Memory B cell (primary cell): ENCODE results near the gene SLC25A31.

Experiments used
- ATAC-seq: fragments of 150-1000 bp; cut with Tn5 transposase; 2 replicates; pipeline ENCODE4 v1.10.0; 2021; ENCODE audit warnings: low read depth, mild to moderate bottlenecking, moderate library complexity
- DNase-seq, 2 donors: peaks; one replicate each; pipeline ENCODE4 v3.0.0; 2022; ENCODE audit warnings: low spot score in 2 of 2
- H3K27ac Mint-ChIP-seq: one replicate; pipeline ENCODE4 v1.8.0; 2022; ENCODE audit warnings: mild to moderate bottlenecking, moderate library complexity, mixed read lengths
- H3K27me3 Mint-ChIP-seq: one replicate; pipeline ENCODE4 v1.8.0; 2022; ENCODE audit warnings: mixed read lengths
- H3K36me3 Mint-ChIP-seq: one replicate; pipeline ENCODE4 v1.8.0; 2022; ENCODE audit warnings: mild to moderate bottlenecking, mixed read lengths
- H3K4me1 Mint-ChIP-seq: one replicate; pipeline ENCODE4 v1.8.0; 2022; ENCODE audit warnings: mixed read lengths
- H3K4me3 Mint-ChIP-seq: one replicate; pipeline ENCODE4 v1.8.0; 2022; ENCODE audit warnings: mild to moderate bottlenecking, moderate library complexity, mixed read lengths
- H3K9me3 Mint-ChIP-seq: one replicate; pipeline ENCODE4 v1.8.0; 2022; ENCODE audit warnings: mixed read lengths

The SLC25A31 gene

GRCh38 chr4:127756906-127757305, 26.7 kb downstream of the SLC25A31 start:
- peaks cover 3% of the 10 kb centered on the region for H3K27me3 Mint-ChIP-seq
- DNase-seq (no peak), ATAC-seq (no peak)
- no peaks in the 10 kb centered on the region for H3K4me1 Mint-ChIP-seq
- H3K27ac Mint-ChIP-seq = no peak overlapping the region
- H3K4me3 Mint-ChIP-seq = no peak overlapping the region
- H3K9me3 Mint-ChIP-seq = peaks cover 13% of the 10 kb centered on the region
- H3K36me3 Mint-ChIP-seq = no peaks in the 10 kb centered on the region

- Mint-ChIP-seq H3K9me3 (peaks cover 10% of the 10 kb centered on the region), H3K4me3 (no peak overlapping the region), H3K27ac (no peak overlapping the region), H3K27me3 (peaks cover 2% of the 10 kb centered on the region), H3K36me3 (no peaks in the 10 kb centered on the region), H3K4me1 (no peaks in the 10 kb centered on the region)
- DNase-seq (no peak), ATAC-seq (no peak)
Observed at GRCh38 chr4:127759228-127759820, 29.1 kb downstream of the SLC25A31 start.

GRCh38 chr4:127759893-127760292, 29.7 kb downstream of the SLC25A31 start:
- Mint-ChIP-seq H3K9me3 (peaks cover 10% of the 10 kb centered on the region), H3K27ac (no peak overlapping the region), H3K27me3 (peaks cover 2% of the 10 kb centered on the region), H3K36me3 (no peaks in the 10 kb centered on the region), H3K4me1 (no peaks in the 10 kb centered on the region), H3K4me3 (no peak overlapping the region)
- DNase-seq (no peak), ATAC-seq (no peak)

GRCh38 chr4:127771535-127772275, 41.5 kb downstream of the SLC25A31 start:
- DNase-seq (no peak), ATAC-seq (no peak)
- H3K27me3 Mint-ChIP-seq = peaks cover 8% of the 10 kb centered on the region
- no peak overlapping the region for H3K27ac Mint-ChIP-seq
- H3K36me3 Mint-ChIP-seq = no peaks in the 10 kb centered on the region
- no peaks in the 10 kb centered on the region for H3K9me3 Mint-ChIP-seq
- H3K4me3 Mint-ChIP-seq = no peak overlapping the region
- no peaks in the 10 kb centered on the region for H3K4me1 Mint-ChIP-seq

- DNase-seq (no peak), ATAC-seq (no peak)
- Mint-ChIP-seq H3K27ac (no peak overlapping the region), H3K9me3 (no peaks in the 10 kb centered on the region), H3K36me3 (no peaks in the 10 kb centered on the region), H3K4me3 (no peak overlapping the region), H3K4me1 (no peaks in the 10 kb centered on the region), H3K27me3 (peaks cover 8% of the 10 kb centered on the region)
Observed at GRCh38 chr4:127772769-127773671, 42.8 kb downstream of the SLC25A31 start.

GRCh38 chr4:127775843-127776242, 45.6 kb downstream of the SLC25A31 start:
- H3K27me3 Mint-ChIP-seq = peaks cover 12% of the 10 kb centered on the region
- H3K27ac Mint-ChIP-seq = no peak overlapping the region
- H3K4me1 Mint-ChIP-seq = no peaks in the 10 kb centered on the region
- H3K4me3 Mint-ChIP-seq = no peak overlapping the region
- H3K36me3 Mint-ChIP-seq = no peaks in the 10 kb centered on the region
- DNase-seq = no peak
- no peaks in the 10 kb centered on the region for H3K9me3 Mint-ChIP-seq
- no peak for ATAC-seq

- DNase-seq (no peak), ATAC-seq (no peak)
- peaks cover 5% of the 10 kb centered on the region for H3K4me1 Mint-ChIP-seq
- peaks cover 2% of the 10 kb centered on the region for H3K36me3 Mint-ChIP-seq
- H3K27me3 Mint-ChIP-seq = peaks cover 14% of the 10 kb centered on the region
- no peak overlapping the region for H3K27ac Mint-ChIP-seq
- no peak overlapping the region for H3K4me3 Mint-ChIP-seq
- H3K9me3 Mint-ChIP-seq = no peaks in the 10 kb centered on the region
Observed at GRCh38 chr4:127776620-127777019, 46.4 kb downstream of the SLC25A31 start.

- no peaks in the 10 kb centered on the region for H3K9me3 Mint-ChIP-seq
- H3K4me1 Mint-ChIP-seq = peaks cover 7% of the 10 kb centered on the region
- ATAC-seq (no peak), DNase-seq (no peak)
- no peak overlapping the region for H3K4me3 Mint-ChIP-seq
- H3K36me3 Mint-ChIP-seq = peaks cover 2% of the 10 kb centered on the region
- peaks cover 14% of the 10 kb centered on the region for H3K27me3 Mint-ChIP-seq
- H3K27ac Mint-ChIP-seq = no peak overlapping the region
Observed at GRCh38 chr4:127777487-127777886, 47.3 kb downstream of the SLC25A31 start.

- Mint-ChIP-seq H3K27me3 (peaks cover 15% of the 10 kb centered on the region), H3K36me3 (peaks cover 2% of the 10 kb centered on the region), H3K27ac (no peak overlapping the region), H3K4me1 (peaks cover 10% of the 10 kb centered on the region), H3K9me3 (no peaks in the 10 kb centered on the region), H3K4me3 (no peak overlapping the region)
- DNase-seq (no peak), ATAC-seq (no peak)
Observed at GRCh38 chr4:127778102-127778501, 47.9 kb downstream of the SLC25A31 start.

- ATAC-seq = no peak
Observed at GRCh38 chr4:127780598-127780997, 50.4 kb downstream of the SLC25A31 start.

GRCh38 chr4:127781300-127782024, 51.3 kb downstream of the SLC25A31 start:
- H3K4me1 Mint-ChIP-seq = peaks cover 10% of the 10 kb centered on the region
- no peaks in the 10 kb centered on the region for H3K9me3 Mint-ChIP-seq
- peaks cover 2% of the 10 kb centered on the region for H3K36me3 Mint-ChIP-seq
- peak; percentile 5 to 31 for DNase-seq
- peaks cover 17% of the 10 kb centered on the region for H3K27me3 Mint-ChIP-seq
- peak; percentile 23 for ATAC-seq
- peak overlapping the region; percentile 92 for H3K4me3 Mint-ChIP-seq
- no peak overlapping the region for H3K27ac Mint-ChIP-seq

More at GRCh38 chr4:127780598-127780997, 50.4 kb downstream of the SLC25A31 start:
- H3K4me1 Mint-ChIP-seq = peaks cover 10% of the 10 kb centered on the region
- H3K27ac Mint-ChIP-seq = no peak overlapping the region
- no peak overlapping the region for H3K4me3 Mint-ChIP-seq
- no peaks in the 10 kb centered on the region for H3K9me3 Mint-ChIP-seq
- peaks cover 2% of the 10 kb centered on the region for H3K36me3 Mint-ChIP-seq
- peaks cover 17% of the 10 kb centered on the region for H3K27me3 Mint-ChIP-seq
- no peak for DNase-seq

- no peak for DNase-seq
- peak overlapping the region; percentile 92 for H3K4me3 Mint-ChIP-seq
- ATAC-seq = no peak
- H3K27ac Mint-ChIP-seq = no peak overlapping the region
- H3K27me3 Mint-ChIP-seq = peaks cover 15% of the 10 kb centered on the region
- peaks cover 2% of the 10 kb centered on the region for H3K36me3 Mint-ChIP-seq
- H3K9me3 Mint-ChIP-seq = no peaks in the 10 kb centered on the region
- H3K4me1 Mint-ChIP-seq = peaks cover 10% of the 10 kb centered on the region
Observed at GRCh38 chr4:127782025-127782274, 51.8 kb downstream of the SLC25A31 start.

- H3K4me3 Mint-ChIP-seq = peak within 1 kb of the TSS; percentile 92
- H3K36me3 Mint-ChIP-seq = peaks cover 2% of the 10 kb centered on the region
- no peaks in the 10 kb centered on the region for H3K9me3 Mint-ChIP-seq
- peak; percentile 62 for ATAC-seq
- peak; percentile 39 to 45 for DNase-seq
- H3K4me1 Mint-ChIP-seq = peaks cover 10% of the 10 kb centered on the region
- peak within 1 kb of the TSS; percentile 52 for H3K27ac Mint-ChIP-seq
- peaks cover 15% of the 10 kb centered on the region for H3K27me3 Mint-ChIP-seq
Observed at GRCh38 chr4:127782275-127783025, 52.2 kb downstream of the SLC25A31 start, which contains the start of gene HSPA4L. Gene HSPA4L, plus strand, starts transcription at chr4:127782322. Its CDS starts 229 bp downstream, at chr4:127782551.
